Hepatocyte (in vitro differentiated cells): ENCODE measurements around the gene RCCD1. TPM values are rescaled to one million over a fixed set of nuclear protein-coding genes. Genes with fewer than 3 reads are reported as not detected.

Source experiments
- DNase-seq: peaks from one replicate; pipeline ENCODE4 v3.0.0-alpha.2; 2016; ENCODE audit warnings: low spot score
- H2AFZ ChIP-seq: fragments of 200-600 bp; sonication (generic); 2 replicates; pipeline ENCODE4 v1.6.0; 2016; ENCODE audit warnings: antibody characterized with exemption, mild to moderate bottlenecking
- H3K27ac ChIP-seq: fragments of 200-600 bp; sonication (generic); 2 replicates; pipeline ENCODE4 v1.5.1; 2016; ENCODE audit warnings: mild to moderate bottlenecking
- H3K27me3 ChIP-seq: fragments of 200-600 bp; sonication (generic); 2 replicates; pipeline ENCODE4 v1.6.1; 2016
- H3K36me3 ChIP-seq: fragments of 200-600 bp; sonication (generic); replicated peaks from 2 replicates; pipeline ENCODE4 v1.5.1; 2016; ENCODE audit warnings: low read depth; ENCODE audit not compliant: insufficient read depth
- H3K4me1 ChIP-seq: fragments of 200-600 bp; sonication (generic); 2 replicates; pipeline ENCODE4 v1.5.1; 2016; ENCODE audit warnings: mild to moderate bottlenecking, moderate library complexity; ENCODE audit not compliant: insufficient read depth
- H3K4me2 ChIP-seq: fragments of 200-600 bp; sonication (generic); 2 replicates; pipeline ENCODE4 v1.6.0; 2016
- H3K4me3 ChIP-seq: fragments of 200-600 bp; sonication (generic); 2 replicates; pipeline ENCODE4 v1.5.1; 2016; ENCODE audit warnings: mild to moderate bottlenecking
- H3K79me2 ChIP-seq: fragments of 200-600 bp; sonication (generic); 2 replicates; pipeline ENCODE4 v1.6.0; 2017; ENCODE audit warnings: mild to moderate bottlenecking
- H3K9me2 ChIP-seq: fragments of 200-600 bp; sonication (generic); replicated peaks from 2 replicates; pipeline ENCODE4 v1.6.0; 2017; ENCODE audit warnings: mild to moderate bottlenecking; ENCODE audit not compliant: insufficient read depth
- H3K9me3 ChIP-seq: fragments of 200-600 bp; sonication (generic); 2 replicates; pipeline ENCODE4 v1.5.1; 2016; ENCODE audit warnings: low read depth, mild to moderate bottlenecking
- H4K20me1 ChIP-seq: fragments of 200-600 bp; sonication (generic); 2 replicates; pipeline ENCODE4 v1.6.0; 2016; ENCODE audit warnings: mild to moderate bottlenecking; ENCODE audit not compliant: insufficient read depth, poor library complexity, severe bottlenecking
- CTCF ChIP-seq: fragments of 200-600 bp; sonication (generic); IDR thresholded peaks from 2 replicates; pipeline ENCODE4 v1.5.1; 2016; ENCODE audit warnings: antibody characterized with exemption, mild to moderate bottlenecking; ENCODE audit not compliant: poor library complexity
- EZH2 ChIP-seq: fragments of 200-600 bp; sonication (generic); IDR thresholded peaks from 2 replicates; pipeline ENCODE4 v1.6.1; 2016; ENCODE audit warnings: antibody characterized with exemption, mild to moderate bottlenecking, borderline replicate concordance
- EZH2phosphoT487 ChIP-seq: fragments of 200-600 bp; sonication (generic); IDR thresholded peaks from one replicate; pipeline ENCODE4 v1.6.1; 2018; ENCODE audit warnings: antibody characterized with exemption, mild to moderate bottlenecking, low read depth, moderate library complexity; ENCODE audit not compliant: unreplicated experiment, severe bottlenecking
- WGBS: methylation state at CpG from one replicate; pipeline ENCODE4 v1.1.6; 2016; ENCODE audit warnings: low lambda C conversion rate; ENCODE audit errors: missing lambda C conversion rate; 5-methylcytosine and 5-hydroxymethylcytosine counted together
- polyA plus RNA-seq: library from polyadenylated mRNA; unstranded; fragments of >200 nt; fragmentation: Nextera tagmentation; extraction: Ambion mirVana; gene quantifications from 2 replicates; pipeline ENCODE4 v1.2.1, GENCODE V29; 2016
- total RNA-seq: library from RNA; depleted of rRNA; stranded (reverse); fragments of >200 nt; gene quantifications from 2 replicates; pipeline ENCODE4 v1.2.3, GENCODE V29; 2014

The RCCD1 gene
- total and polyA plus RNA-seq, 2 experiments from 2014 or later = 9.5 to 11.2 TPM

GRCh38 chr15:90942354-90943120 lies 12.1 kb upstream of the RCCD1 start:
- Histone ChIP-seq H3K9me2 (no peaks in the 10 kb centered on the region), H3K36me3 (no peaks in the 10 kb centered on the region), H3K9me3 (no peaks in the 10 kb centered on the region), H3K79me2 (peaks cover 3% of the 10 kb centered on the region), H3K4me1 (no peaks in the 10 kb centered on the region), H3K4me3 (no peak overlapping the region), H3K27ac (no peak overlapping the region), H3K4me2 (no peak overlapping the region), H3K27me3 (no peaks in the 10 kb centered on the region), H2AFZ (no peak overlapping the region), H4K20me1 (no peaks in the 10 kb centered on the region)
- WGBS = 90% methylated on average over 12 of the region's 12 CpGs
- no peak for DNase-seq
- TF ChIP-seq EZH2 = no peak
- TF ChIP-seq EZH2phosphoT487 = no peak
- TF ChIP-seq CTCF = no peak

DNA sequence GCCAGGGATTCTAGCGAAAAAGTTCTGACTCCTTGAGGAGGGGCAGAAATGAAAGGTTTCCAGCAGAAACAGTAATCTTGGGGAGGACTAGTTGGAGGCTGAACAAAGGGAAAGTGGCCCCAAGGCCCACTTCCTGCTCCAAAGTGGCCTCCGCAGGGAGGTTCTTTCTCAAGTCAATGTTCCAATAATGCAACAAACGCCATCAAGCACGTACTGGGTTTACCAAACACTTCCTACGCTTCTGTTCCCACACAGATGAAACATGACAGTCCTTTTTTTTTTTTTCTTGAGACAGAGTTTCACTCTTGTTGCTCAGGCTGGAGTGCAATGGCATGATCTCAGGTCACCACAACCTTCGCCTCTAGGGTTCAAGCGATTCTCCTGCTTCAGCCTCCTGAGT lies 9.6 kb upstream of the RCCD1 start:
- TF ChIP-seq EZH2phosphoT487 (no peak), EZH2 (no peak), CTCF (no peak)
- H3K4me2 ChIP-seq = no peak overlapping the region
- no peaks in the 10 kb centered on the region for H3K27me3 ChIP-seq
- no peak overlapping the region for H2AFZ ChIP-seq
- no peaks in the 10 kb centered on the region for H3K36me3 ChIP-seq
- no peak overlapping the region for H3K4me3 ChIP-seq
- 92% methylated on average over 7 of the region's 7 CpGs for WGBS
- H3K9me3 ChIP-seq = no peaks in the 10 kb centered on the region
- no peaks in the 10 kb centered on the region for H3K79me2 ChIP-seq
- H3K27ac ChIP-seq = no peak overlapping the region
- no peaks in the 10 kb centered on the region for H4K20me1 ChIP-seq
- H3K4me1 ChIP-seq = no peaks in the 10 kb centered on the region
- DNase-seq = no peak
- no peaks in the 10 kb centered on the region for H3K9me2 ChIP-seq

DNA sequence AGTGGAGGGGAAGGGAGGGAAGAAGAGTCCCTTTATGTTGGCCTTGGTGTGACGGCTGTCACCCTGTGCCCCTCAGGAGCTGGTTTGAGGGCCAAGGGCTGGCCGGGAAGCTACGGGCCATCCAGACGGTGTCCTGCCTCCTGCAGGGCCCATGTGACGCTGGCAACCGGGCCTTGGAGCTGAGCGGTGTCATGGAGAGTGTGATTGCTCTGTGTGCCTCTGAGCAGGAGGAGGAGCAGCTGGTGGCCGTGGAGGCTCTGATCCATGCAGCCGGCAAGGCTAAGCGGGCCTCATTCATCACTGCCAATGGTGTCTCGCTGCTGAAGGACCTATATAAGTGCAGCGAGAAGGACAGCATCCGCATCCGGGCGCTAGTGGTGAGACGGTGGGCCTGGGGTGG lies 8.1 kb upstream of the RCCD1 start:
- H3K4me1 ChIP-seq = no peaks in the 10 kb centered on the region
- no peaks in the 10 kb centered on the region for H3K79me2 ChIP-seq
- no peaks in the 10 kb centered on the region for H3K27me3 ChIP-seq
- H3K4me3 ChIP-seq = no peak overlapping the region
- no peaks in the 10 kb centered on the region for H3K36me3 ChIP-seq
- H4K20me1 ChIP-seq = no peaks in the 10 kb centered on the region
- no peaks in the 10 kb centered on the region for H3K9me2 ChIP-seq
- WGBS = 96% methylated on average over 16 of the region's 16 CpGs
- H2AFZ ChIP-seq = no peak overlapping the region
- H3K27ac ChIP-seq = no peak overlapping the region
- no peaks in the 10 kb centered on the region for H3K9me3 ChIP-seq
- no peak for DNase-seq
- H3K4me2 ChIP-seq = no peak overlapping the region
- TF ChIP-seq CTCF (no peak), EZH2phosphoT487 (no peak)
